Measurements from ENCODE around the gene OPN1MW. TPM values are rescaled to one million over a fixed set of nuclear protein-coding genes. Genes with fewer than 3 reads are reported as not detected.
"Not testable (repeated sequence)": the region's sequence is repeated elsewhere in the genome, so short reads cannot be mapped to it uniquely, and the experiment has no call there.

Gene OPN1MW
- total RNA-seq, 1 donor from 2014 or later, result not detected

DNA sequence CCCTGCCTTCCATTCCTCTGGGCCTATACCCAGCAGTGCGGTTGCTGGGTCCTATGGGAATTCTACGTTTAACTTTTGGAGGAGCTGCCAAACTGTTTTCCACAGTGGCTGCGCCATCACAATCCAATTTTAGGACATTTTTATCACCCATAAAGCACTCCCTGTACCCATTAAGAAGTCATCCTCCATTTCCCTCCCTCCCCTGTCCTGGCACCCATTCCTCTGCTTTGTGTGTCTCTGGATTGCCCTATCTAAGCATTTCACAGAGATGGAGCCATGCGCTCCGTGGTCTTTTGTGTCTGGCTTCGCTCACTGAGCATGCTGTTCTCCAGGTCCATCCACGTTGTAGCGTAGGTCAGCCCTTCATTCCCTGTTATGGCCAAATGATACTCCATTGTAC, 40.0 kb upstream of the OPN1MW start:
- Histone ChIP-seq H3K4me1 (no peaks in the 10 kb centered on the region), H3K27me3 (ENCODE audit: low read depth) (no peaks in the 10 kb centered on the region), H3K27ac (no peak overlapping the region), H3K4me3 (no peak overlapping the region), H3K36me3 (no peaks in the 10 kb centered on the region), H3K9me3 (no peaks in the 10 kb centered on the region)
- intact Hi-C loops (cut with DNase I), result no loop called here
- ATAC-seq (no peak), DNase-seq (no peak)
- TF ChIP-seq, protein P1, sequence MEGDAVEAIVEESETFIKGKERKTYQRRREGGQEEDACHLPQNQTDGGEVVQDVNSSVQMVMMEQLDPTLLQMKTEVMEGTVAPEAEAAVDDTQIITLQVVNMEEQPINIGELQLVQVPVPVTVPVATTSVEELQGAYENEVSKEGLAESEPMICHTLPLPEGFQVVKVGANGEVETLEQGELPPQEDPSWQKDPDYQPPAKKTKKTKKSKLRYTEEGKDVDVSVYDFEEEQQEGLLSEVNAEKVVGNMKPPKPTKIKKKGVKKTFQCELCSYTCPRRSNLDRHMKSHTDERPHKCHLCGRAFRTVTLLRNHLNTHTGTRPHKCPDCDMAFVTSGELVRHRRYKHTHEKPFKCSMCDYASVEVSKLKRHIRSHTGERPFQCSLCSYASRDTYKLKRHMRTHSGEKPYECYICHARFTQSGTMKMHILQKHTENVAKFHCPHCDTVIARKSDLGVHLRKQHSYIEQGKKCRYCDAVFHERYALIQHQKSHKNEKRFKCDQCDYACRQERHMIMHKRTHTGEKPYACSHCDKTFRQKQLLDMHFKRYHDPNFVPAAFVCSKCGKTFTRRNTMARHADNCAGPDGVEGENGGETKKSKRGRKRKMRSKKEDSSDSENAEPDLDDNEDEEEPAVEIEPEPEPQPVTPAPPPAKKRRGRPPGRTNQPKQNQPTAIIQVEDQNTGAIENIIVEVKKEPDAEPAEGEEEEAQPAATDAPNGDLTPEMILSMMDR (IDR thresholded peaks at IDR 0.05), result no peak

DNA sequence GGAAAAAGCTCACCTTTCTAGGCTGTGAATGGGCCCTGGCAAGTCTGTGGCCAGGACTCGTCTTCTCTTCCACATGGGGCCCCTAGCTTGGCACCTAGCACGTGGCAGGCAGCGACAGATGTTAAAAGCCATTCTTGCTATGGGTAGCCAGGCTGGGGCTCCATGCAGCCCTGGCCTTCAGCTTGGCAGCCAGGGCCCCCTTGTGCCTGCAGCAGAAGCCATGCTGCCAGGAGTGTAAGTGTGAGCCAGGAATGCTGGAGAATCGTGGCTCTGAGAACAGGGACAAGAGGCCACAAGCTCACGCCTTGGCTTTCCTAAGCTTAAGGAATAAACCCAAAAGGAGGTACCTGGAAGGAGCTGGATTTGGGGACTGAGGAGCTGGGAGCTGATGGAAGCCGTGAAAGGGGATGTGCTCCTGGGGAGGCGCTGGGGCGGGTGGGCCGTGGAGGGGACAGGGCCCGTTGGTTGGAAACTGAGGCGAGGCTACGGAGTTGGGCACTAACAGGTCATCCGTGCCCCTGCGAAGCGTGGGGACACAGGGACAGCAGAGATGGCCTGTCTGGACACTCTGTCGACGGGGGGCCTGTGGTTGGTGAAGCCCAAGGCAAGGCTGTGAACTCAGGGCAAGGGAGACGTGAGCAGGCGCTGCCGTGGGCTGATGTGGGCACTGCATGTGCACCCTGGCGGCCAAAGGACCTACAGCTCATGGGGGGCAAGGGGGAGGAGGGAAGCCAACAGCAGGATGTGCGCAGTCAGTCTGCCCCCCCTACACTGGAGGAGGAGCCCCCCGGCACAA, 39.2 kb upstream of the OPN1MW start:
- H3K4me3 ChIP-seq, result no peak overlapping the region
- H3K27ac ChIP-seq, result no peak overlapping the region
- intact Hi-C loops (cut with DNase I), result no loop called here
- no peaks in the 10 kb centered on the region for H3K27me3 ChIP-seq (ENCODE audit: low read depth)
- ATAC-seq, result no peak
- H3K9me3 ChIP-seq, result no peaks in the 10 kb centered on the region
- no peaks in the 10 kb centered on the region for H3K36me3 ChIP-seq
- DNase-seq, result no peak
- no peaks in the 10 kb centered on the region for H3K4me1 ChIP-seq
- TF ChIP-seq, protein P1 (IDR thresholded peaks at IDR 0.05), result no peak

DNA sequence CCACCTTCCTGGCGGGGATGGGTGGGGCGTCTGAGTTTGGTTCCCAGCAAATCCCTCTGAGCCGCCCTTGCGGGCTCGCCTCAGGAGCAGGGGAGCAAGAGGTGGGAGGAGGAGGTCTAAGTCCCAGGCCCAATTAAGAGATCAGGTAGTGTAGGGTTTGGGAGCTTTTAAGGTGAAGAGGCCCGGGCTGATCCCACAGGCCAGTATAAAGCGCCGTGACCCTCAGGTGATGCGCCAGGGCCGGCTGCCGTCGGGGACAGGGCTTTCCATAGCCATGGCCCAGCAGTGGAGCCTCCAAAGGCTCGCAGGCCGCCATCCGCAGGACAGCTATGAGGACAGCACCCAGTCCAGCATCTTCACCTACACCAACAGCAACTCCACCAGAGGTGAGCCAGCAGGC, 38.4 kb upstream of the OPN1MW start, which contains the start of gene OPN1LW:
Gene OPN1LW, plus strand, starts transcription at position 234 of the 400 bp plus-strand sequence. Its CDS starts 41 bp downstream, at position 275.
- intact Hi-C loops (cut with DNase I); H3K27me3 ChIP-seq (ENCODE audit: low read depth); H3K36me3 ChIP-seq; H3K9me3 ChIP-seq; DNase-seq; ATAC-seq; H3K4me3 ChIP-seq; H3K4me1 ChIP-seq; H3K27ac ChIP-seq: not testable (repeated sequence)

DNA sequence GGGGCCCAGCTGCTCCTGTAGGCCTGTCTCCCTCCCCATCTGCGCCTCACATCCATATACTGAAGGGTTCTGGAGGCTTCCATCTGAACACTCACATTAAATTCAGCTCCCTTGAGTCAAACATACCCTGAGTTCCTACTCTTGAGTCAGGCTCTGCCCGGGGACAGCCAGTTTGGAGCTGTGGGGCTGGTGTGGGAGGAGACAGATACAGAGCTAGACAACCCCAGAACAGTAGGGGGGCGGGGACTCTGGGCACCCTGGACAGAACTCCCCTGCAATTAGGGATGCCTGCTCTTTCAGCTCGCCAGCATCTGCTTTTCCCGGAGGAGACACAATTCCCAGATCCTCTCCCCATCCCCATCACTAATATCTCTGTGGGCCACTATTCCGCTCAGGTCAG, 31.4 kb upstream of the OPN1MW start:
- intact Hi-C loops (cut with DNase I); ATAC-seq; H3K9me3 ChIP-seq; H3K27ac ChIP-seq; H3K4me3 ChIP-seq; H3K36me3 ChIP-seq; H3K4me1 ChIP-seq; H3K27me3 ChIP-seq (ENCODE audit: low read depth); DNase-seq: not testable (repeated sequence)

DNA sequence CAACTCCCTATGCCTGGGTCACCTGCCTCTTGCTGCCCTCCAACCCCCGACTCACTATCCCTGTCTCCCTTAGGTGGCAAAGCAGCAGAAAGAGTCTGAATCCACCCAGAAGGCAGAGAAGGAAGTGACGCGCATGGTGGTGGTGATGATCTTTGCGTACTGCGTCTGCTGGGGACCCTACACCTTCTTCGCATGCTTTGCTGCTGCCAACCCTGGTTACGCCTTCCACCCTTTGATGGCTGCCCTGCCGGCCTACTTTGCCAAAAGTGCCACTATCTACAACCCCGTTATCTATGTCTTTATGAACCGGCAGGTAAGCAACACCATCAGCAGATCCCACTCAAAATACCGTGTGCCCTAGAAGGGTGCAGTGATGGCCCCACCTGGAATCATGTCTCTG, 26.2 kb upstream of the OPN1MW start:
- H3K27ac ChIP-seq; ATAC-seq; H3K4me1 ChIP-seq; H3K9me3 ChIP-seq; intact Hi-C loops (cut with DNase I); H3K27me3 ChIP-seq (ENCODE audit: low read depth); H3K36me3 ChIP-seq; H3K4me3 ChIP-seq; DNase-seq: not testable (repeated sequence)

DNA sequence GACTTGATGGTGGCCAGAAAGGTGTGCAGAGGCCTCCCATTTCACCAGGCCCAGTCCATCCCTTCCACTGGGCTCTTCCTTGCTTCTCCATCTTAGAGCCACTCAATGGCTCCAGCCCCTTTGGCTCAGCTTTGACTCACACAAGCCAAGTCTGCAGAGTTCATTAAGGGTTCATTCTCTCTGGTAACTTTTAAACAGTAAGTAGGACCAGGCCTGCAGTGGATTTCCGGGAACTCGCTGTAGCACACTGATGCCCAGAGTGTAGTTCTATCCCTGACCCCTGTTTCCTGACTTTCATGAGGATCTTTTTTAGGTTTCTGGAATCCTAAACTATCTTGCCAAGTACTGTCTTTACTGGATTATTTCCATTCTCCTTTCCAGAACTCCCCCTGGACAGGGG, 25.2 kb upstream of the OPN1MW start:
- H3K27me3 ChIP-seq (ENCODE audit: low read depth); H3K36me3 ChIP-seq; intact Hi-C loops (cut with DNase I); H3K9me3 ChIP-seq; DNase-seq; H3K4me3 ChIP-seq; ATAC-seq; H3K4me1 ChIP-seq; H3K27ac ChIP-seq: not testable (repeated sequence)

DNA sequence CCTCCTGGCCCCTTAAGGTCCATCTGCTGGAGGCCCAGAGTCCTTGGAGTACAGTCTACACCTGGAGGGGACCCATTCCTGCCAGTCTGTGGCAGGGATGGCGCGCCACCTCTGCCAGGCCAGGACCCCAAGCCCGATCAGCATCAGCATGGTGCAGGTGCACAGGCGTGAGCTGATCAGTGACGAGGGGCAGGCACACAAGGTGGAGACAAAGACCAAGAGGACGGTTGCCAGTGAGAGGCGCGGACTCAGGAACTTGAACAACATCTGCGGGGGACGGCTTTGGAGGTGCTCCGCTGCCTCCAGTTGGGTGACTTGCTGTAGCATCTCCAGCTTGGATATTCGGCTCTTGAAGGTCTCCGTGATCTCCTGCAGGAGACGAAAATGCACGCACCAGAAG, 23.1 kb upstream of the OPN1MW start:
- H3K4me1 ChIP-seq; H3K4me3 ChIP-seq; H3K36me3 ChIP-seq; DNase-seq; H3K27ac ChIP-seq; H3K9me3 ChIP-seq; intact Hi-C loops (cut with DNase I); ATAC-seq; H3K27me3 ChIP-seq (ENCODE audit: low read depth): not testable (repeated sequence)

DNA sequence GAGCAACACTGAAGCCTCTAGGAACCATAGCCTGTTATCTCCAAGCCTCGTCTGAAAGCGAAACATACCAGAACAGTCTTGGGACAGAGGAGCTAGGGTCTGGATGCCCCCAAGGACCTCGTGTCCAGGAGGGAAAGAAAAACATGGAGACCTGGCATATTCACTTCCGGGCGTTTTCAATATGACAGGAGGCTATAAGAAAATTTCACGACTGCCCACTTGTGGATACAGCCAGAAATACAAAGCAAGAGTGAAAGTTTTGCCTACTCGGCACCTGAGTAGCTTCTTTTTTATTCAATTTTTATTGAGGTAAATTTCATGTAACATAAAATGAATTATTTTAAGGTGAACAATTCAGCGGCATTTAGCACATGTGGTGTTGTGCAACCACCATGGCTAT, 17.5 kb upstream of the OPN1MW start:
- H3K9me3 ChIP-seq; H3K4me1 ChIP-seq; H3K36me3 ChIP-seq; H3K4me3 ChIP-seq; ATAC-seq; DNase-seq; H3K27me3 ChIP-seq (ENCODE audit: low read depth); intact Hi-C loops (cut with DNase I); H3K27ac ChIP-seq: not testable (repeated sequence)

DNA sequence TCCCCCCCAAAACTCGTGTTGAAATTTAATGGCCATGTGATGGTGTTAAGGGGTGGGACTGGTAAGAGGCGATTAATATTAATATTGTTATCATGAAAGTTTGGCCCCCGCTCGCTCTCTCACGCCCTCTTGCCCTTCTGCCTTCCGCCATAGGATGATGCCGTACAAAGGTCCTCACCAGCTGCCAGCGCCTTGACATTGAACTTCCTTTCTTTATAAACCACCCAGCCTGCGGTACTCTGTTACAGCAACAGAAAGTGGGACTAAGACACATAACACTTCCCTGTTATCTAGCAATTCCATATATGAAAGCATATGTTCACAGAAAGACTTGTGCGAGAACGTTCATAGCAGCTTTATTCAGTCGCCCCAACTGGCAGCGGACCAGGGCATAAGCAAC, 14.0 kb upstream of the OPN1MW start:
- ATAC-seq, result peak in 1 of 2 donors; percentile 52
- H3K4me1 ChIP-seq; DNase-seq; H3K36me3 ChIP-seq; H3K9me3 ChIP-seq; H3K27me3 ChIP-seq (ENCODE audit: low read depth); intact Hi-C loops (cut with DNase I); H3K27ac ChIP-seq; H3K4me3 ChIP-seq: not testable (repeated sequence)

DNA sequence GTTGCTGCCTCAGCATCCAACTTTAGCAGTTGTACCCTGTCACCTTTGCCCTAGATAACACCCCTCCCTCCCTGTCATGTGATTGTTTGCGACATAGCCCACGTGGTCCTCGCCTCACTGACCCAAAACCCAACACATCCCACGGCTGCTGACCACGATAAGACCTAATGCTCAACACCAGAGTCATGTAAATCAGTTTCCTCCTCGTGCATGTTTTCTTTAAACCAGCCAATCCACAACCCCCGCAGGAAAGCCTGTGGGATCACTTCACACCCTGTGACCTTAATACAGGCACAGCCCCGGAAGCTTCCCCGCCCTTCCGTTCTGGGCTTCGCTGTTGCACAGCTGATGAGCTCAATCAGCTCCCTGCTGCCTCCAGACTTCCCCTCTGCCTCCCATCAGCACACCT, 9.9 kb upstream of the OPN1MW start:
- H3K36me3 ChIP-seq; H3K27me3 ChIP-seq (ENCODE audit: low read depth); H3K27ac ChIP-seq; intact Hi-C loops (cut with DNase I); DNase-seq; H3K4me1 ChIP-seq; H3K4me3 ChIP-seq; H3K9me3 ChIP-seq: not testable (repeated sequence)
- peak; percentile 90 to 93 for ATAC-seq

DNA sequence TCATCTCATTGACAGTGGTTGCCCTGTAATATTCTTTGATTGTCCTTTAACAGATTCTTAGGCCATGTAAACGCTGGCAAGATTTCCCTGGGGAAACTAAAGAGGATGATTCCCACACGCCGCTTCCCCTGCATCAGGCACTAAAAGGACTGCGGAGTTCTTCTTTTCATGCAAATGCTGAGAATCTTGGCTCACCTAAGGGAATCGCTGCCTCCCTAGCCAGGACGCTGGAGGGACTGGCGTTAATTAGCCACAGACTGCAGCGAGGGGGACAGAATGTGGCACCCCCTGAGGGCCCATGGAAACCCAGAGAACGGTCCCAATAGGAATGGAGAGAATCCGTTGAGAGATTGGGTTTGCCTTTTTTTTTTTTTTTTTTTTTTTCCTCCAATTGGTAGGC, 8.0 kb upstream of the OPN1MW start:
- H3K9me3 ChIP-seq; ATAC-seq; H3K27me3 ChIP-seq (ENCODE audit: low read depth); intact Hi-C loops (cut with DNase I); DNase-seq; H3K4me3 ChIP-seq; H3K27ac ChIP-seq; H3K4me1 ChIP-seq; H3K36me3 ChIP-seq: not testable (repeated sequence)

DNA sequence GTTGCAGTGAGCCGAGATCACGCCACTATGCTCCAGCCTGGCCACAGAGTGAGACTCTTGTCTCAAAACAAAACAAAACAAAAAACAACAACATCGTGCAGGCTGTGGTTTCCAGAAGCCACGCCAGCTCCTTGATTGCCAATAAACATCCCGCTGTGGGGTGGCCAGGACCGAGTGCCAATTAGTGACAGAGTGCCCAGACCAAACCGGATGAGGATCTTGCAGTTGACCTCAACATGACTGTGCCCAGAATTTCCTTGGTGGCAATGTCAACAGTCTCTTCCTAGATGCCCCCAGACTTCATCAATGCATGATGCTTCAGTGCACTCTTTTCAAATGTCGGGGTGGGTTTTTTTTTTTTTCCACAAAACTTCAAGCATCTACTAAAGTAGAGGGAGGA, 1.4 kb downstream of the OPN1MW start:
- H3K4me3 ChIP-seq; DNase-seq; ATAC-seq; H3K4me1 ChIP-seq; intact Hi-C loops (cut with DNase I); H3K36me3 ChIP-seq; H3K27ac ChIP-seq; H3K9me3 ChIP-seq; H3K27me3 ChIP-seq (ENCODE audit: low read depth): not testable (repeated sequence)
